ENCODE results near the gene CCDC9. TPM values are rescaled to one million over a fixed set of nuclear protein-coding genes. Genes with fewer than 3 reads are reported as not detected.
A peak's percentile ranks its signal among the peaks of the same experiment; 100 is the strongest.
"Not testable (repeated sequence)": the region's sequence is repeated elsewhere in the genome, so short reads cannot be mapped to it uniquely, and the experiment has no call there.

CCDC9 gene
- total RNA-seq, 1 donor from 2014 or later = 59.4 TPM

DNA sequence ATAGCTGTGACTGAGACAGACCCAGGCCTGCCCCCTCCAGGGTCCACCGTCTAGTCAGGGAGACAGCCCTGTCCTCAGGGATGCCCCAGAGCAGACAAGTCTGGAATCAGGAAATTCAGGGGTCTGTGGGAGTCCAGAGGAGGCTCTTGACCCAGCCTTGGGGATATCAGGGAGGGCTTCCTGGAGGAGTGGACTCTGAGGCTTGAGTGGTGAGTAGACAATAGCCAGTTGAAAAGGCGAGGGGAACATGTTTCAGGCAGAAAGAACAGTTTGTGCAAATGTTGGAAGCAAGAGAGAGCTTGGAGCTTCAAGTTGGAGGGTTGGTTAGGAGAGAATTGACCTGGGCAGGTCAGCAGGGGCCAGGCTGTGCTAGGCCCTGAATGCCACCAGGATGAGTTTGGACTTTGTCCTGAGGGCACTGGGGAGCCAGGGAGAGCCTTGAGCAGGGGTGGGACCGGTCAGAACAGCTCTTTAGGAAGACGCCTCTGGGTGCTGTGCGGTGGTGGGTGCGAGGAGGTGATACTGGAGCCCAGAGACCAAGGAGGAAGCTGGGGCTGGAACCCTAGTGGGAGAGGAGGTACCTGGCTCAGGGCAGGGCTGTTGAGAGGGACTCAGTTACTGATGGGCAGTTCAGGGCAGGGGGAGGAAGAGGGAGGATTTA lies 2.7 kb downstream of the CCDC9 start:
- Mint-ChIP-seq H3K27me3 (ENCODE audit: low read depth) (no peaks in the 10 kb centered on the region), H3K4me3 (ENCODE audit: unreplicated experiment) (peak overlapping the region; percentile 94), H3K9me3 (ENCODE audit: low read depth) (no peaks in the 10 kb centered on the region), H3K27ac (ENCODE audit: unreplicated experiment) (peak overlapping the region; percentile 99), H3K36me3 (ENCODE audit: low read depth) (peaks cover 32% of the 10 kb centered on the region), H3K4me1 (ENCODE audit: low read depth) (peaks cover 46% of the 10 kb centered on the region)
- no peak for DNase-seq (ENCODE audit: low spot score)
- TF ChIP-seq, protein P1, sequence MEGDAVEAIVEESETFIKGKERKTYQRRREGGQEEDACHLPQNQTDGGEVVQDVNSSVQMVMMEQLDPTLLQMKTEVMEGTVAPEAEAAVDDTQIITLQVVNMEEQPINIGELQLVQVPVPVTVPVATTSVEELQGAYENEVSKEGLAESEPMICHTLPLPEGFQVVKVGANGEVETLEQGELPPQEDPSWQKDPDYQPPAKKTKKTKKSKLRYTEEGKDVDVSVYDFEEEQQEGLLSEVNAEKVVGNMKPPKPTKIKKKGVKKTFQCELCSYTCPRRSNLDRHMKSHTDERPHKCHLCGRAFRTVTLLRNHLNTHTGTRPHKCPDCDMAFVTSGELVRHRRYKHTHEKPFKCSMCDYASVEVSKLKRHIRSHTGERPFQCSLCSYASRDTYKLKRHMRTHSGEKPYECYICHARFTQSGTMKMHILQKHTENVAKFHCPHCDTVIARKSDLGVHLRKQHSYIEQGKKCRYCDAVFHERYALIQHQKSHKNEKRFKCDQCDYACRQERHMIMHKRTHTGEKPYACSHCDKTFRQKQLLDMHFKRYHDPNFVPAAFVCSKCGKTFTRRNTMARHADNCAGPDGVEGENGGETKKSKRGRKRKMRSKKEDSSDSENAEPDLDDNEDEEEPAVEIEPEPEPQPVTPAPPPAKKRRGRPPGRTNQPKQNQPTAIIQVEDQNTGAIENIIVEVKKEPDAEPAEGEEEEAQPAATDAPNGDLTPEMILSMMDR (IDR thresholded peaks at IDR 0.05) = no peak

DNA sequence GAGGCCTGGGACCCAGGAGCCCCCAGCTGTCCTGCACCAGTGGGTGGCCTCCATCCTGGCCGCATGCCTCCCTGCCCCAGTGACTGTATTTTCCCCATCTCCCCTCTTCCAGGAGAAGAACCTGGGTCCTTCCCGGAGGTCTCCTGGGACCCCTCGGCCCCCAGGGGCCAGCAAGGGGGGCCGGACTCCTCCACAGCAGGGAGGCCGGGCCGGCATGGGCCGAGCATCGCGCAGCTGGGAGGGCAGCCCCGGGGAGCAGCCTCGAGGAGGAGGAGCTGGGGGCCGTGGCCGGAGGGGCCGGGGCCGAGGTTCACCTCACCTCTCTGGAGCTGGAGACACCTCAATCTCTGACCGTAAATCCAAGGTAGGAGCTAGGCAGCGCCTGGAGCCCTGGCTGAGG lies 4.2 kb downstream of the CCDC9 start:
- Mint-ChIP-seq H3K27ac (ENCODE audit: unreplicated experiment) (no peak overlapping the region), H3K27me3 (ENCODE audit: low read depth) (no peaks in the 10 kb centered on the region), H3K9me3 (ENCODE audit: low read depth) (no peaks in the 10 kb centered on the region), H3K4me3 (ENCODE audit: unreplicated experiment) (no peak overlapping the region), H3K36me3 (ENCODE audit: low read depth) (peaks cover 39% of the 10 kb centered on the region), H3K4me1 (ENCODE audit: low read depth) (peaks cover 44% of the 10 kb centered on the region)
- TF ChIP-seq, protein P1 (IDR thresholded peaks at IDR 0.05) = no peak
- no peak for DNase-seq (ENCODE audit: low spot score)

DNA sequence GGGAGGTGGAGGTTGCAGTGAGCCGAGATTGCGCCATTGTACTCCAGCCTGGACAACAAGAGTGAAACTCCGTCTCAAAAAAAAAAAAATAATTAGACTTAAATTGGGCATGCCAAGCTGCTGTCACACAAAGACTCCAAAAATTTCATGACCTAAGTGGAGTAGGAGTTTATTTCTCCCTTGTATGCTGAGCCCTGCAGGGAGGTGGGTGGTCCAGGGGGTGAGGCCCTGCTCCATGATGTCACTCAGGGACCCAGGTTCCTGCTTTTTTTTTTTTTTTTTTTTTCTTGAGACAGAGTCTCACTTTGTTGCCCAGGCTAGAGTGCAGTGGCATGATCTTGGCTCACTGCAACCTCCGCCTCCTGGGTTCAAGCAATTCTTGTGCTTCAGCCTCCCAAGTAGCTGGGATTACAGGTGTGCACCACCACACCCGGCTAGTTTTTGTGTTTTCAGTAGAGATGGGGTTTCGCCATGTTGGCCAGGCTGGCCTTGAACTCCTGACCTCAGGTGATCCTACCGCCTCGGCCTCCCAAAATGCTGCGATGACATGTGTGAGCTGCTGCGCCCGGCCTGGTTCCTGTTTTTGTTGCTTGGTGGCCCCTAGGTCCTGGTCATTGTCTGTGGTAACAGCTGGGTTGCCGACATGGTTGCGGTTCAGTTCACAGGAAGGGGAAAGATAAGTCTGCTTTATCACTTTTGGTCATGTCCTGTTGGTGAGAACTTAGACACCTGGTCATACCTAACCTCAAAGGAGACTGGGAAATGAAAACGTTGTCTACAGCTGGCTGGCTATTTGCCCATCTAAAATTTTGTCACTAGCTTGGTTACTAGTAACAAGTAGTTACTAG lies 5.8 kb downstream of the CCDC9 start:
- Mint-ChIP-seq H3K4me1 (ENCODE audit: low read depth) (peaks cover 38% of the 10 kb centered on the region), H3K36me3 (ENCODE audit: low read depth) (peaks cover 51% of the 10 kb centered on the region)
- H3K4me3 Mint-ChIP-seq (ENCODE audit: unreplicated experiment); DNase-seq (ENCODE audit: low spot score); H3K27me3 Mint-ChIP-seq (ENCODE audit: low read depth); H3K27ac Mint-ChIP-seq (ENCODE audit: unreplicated experiment); H3K9me3 Mint-ChIP-seq (ENCODE audit: low read depth): not testable (repeated sequence)

DNA sequence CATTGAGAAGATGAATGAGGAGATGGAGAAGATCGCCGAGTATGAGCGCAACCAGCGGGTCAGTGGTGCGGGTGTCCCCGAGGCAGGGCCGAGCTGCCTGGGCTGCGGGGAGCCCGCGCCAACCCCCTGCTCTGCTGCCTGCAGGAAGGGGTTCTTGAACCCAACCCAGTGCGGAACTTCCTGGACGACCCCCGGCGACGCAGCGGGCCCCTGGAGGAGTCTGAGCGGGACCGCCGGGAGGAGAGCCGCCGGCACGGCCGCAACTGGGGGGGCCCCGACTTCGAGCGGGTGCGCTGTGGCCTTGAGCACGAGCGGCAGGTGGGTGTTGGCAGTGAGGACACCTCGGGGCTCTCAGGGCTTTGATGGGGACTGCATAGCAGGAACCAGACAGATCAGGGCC lies 8.3 kb downstream of the CCDC9 start:
- H3K9me3 Mint-ChIP-seq (ENCODE audit: low read depth) = no peaks in the 10 kb centered on the region
- H3K27me3 Mint-ChIP-seq (ENCODE audit: low read depth) = no peaks in the 10 kb centered on the region
- peaks cover 44% of the 10 kb centered on the region for H3K36me3 Mint-ChIP-seq (ENCODE audit: low read depth)
- TF ChIP-seq, protein P1 (IDR thresholded peaks at IDR 0.05) = no peak
- H3K4me3 Mint-ChIP-seq (ENCODE audit: unreplicated experiment) = no peak overlapping the region
- no peak overlapping the region for H3K27ac Mint-ChIP-seq (ENCODE audit: unreplicated experiment)
- peaks cover 14% of the 10 kb centered on the region for H3K4me1 Mint-ChIP-seq (ENCODE audit: low read depth)
- no peak for DNase-seq (ENCODE audit: low spot score)

DNA sequence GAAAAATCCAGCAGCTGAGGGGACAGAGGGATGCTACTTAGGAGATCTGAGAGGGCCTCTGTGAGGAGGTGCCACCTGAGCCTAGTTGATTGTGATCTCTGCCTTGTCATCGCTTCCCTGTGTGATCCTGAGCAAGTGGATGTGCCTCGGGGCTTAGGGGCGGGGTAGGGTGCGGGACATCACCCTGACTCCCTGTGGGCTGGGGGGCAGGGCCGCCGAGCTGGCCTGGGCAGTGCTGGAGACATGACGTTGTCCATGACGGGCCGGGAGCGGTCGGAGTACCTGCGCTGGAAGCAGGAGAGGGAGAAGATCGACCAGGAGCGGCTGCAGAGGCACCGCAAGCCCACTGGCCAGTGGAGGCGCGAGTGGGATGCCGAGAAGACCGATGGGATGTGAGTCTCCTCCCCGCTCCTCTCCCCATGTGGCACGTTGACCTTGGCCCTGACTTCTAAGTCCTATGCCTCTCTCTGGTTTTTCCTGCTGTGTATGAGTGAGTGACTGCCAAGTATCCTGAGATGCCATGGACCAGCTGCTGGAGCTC lies 10.1 kb downstream of the CCDC9 start:
- H3K27me3 Mint-ChIP-seq (ENCODE audit: low read depth) = no peaks in the 10 kb centered on the region
- TF ChIP-seq, protein P1 (IDR thresholded peaks at IDR 0.05) = no peak
- H3K4me1 Mint-ChIP-seq (ENCODE audit: low read depth) = no peaks in the 10 kb centered on the region
- H3K27ac Mint-ChIP-seq (ENCODE audit: unreplicated experiment) = peak overlapping the region; percentile 20
- no peak for DNase-seq (ENCODE audit: low spot score)
- H3K36me3 Mint-ChIP-seq (ENCODE audit: low read depth) = peaks cover 40% of the 10 kb centered on the region
- H3K9me3 Mint-ChIP-seq (ENCODE audit: low read depth) = no peaks in the 10 kb centered on the region
- H3K4me3 Mint-ChIP-seq (ENCODE audit: unreplicated experiment) = no peak overlapping the region

Data from chondrocyte (in vitro differentiated cells).